NB4 (cell line): ENCODE results near the gene MAP2K3.
"Not testable (repeated sequence)": the region's sequence is repeated elsewhere in the genome, so short reads cannot be mapped to it uniquely, and the experiment has no call there.

Source experiments
- POLR2A ChIP-seq: IDR thresholded peaks from 2 replicates; pipeline ENCODE4 v1.6.1; 2011; ENCODE audit warnings: mild to moderate bottlenecking; ENCODE audit not compliant: insufficient read length; ENCODE audit errors: extremely low read depth
- TF ChIP-seq, protein P1 (sequence below): IDR thresholded peaks from one replicate; pipeline ENCODE4 v1.5.1; 2012; ENCODE audit warnings: low read depth, low read length

DNA sequence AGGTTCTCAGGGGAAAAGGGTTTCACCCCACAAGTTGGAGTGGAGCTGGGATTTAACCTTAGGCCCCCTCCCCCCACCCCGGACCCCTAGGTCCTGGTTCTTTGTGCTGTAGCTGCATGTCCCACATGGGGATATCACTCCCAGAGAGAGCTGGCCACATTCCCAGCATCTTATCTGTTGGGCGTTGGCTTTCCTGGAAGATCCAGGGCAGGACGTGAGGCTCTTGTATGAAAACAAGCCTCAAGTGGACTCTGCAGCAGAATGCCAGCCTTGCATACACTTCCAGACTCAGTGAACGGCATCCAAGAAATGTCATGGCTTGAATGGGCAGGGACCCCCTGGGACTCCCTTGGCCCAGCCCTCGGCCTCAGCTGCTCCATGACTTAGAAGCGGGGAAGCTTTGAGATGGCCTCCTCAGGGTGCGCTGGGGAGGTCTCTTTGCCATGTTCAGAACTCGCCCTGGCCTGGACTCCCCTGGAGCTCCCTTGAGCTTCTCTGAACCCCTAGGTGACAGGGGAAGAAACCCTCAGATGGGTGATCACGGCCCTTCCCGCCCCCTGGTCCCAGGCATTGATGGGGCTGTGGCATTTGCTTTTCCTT, 62.2 kb downstream of the MAP2K3 start:
- TF ChIP-seq POLR2A: not testable (repeated sequence)
- TF ChIP-seq, protein P1, sequence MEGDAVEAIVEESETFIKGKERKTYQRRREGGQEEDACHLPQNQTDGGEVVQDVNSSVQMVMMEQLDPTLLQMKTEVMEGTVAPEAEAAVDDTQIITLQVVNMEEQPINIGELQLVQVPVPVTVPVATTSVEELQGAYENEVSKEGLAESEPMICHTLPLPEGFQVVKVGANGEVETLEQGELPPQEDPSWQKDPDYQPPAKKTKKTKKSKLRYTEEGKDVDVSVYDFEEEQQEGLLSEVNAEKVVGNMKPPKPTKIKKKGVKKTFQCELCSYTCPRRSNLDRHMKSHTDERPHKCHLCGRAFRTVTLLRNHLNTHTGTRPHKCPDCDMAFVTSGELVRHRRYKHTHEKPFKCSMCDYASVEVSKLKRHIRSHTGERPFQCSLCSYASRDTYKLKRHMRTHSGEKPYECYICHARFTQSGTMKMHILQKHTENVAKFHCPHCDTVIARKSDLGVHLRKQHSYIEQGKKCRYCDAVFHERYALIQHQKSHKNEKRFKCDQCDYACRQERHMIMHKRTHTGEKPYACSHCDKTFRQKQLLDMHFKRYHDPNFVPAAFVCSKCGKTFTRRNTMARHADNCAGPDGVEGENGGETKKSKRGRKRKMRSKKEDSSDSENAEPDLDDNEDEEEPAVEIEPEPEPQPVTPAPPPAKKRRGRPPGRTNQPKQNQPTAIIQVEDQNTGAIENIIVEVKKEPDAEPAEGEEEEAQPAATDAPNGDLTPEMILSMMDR: not testable (repeated sequence)
